ENCODE results near the gene TTBK2.

The TTBK2 gene

GRCh38 chr15:42811433-42811832 is 109.1 kb downstream of the TTBK2 start:
- Histone ChIP-seq H4K20me1 (ENCODE audit: insufficient read depth, low read length) (no peaks in the 10 kb centered on the region), H3K9me3 (ENCODE audit: low read length) (no peaks in the 10 kb centered on the region), H2AFZ (ENCODE audit: low read length) (no peak overlapping the region), H3K4me3 (ENCODE audit: low read depth, low read length, poor library complexity, severe bottlenecking) (no peak overlapping the region), H3K36me3 (ENCODE audit: insufficient read depth, low read length) (peaks cover 7% of the 10 kb centered on the region; the same call in 1 of the 2 replicates), H3K4me1 (ENCODE audit: insufficient read depth, low read length, severe bottlenecking) (no peaks in the 10 kb centered on the region), H3K27me3 (ENCODE audit: insufficient read depth, low read length) (no peaks in the 10 kb centered on the region), H3K9me2 (ENCODE audit: low read depth, low read length) (no peaks in the 10 kb centered on the region), H3K9ac (ENCODE audit: low read length) (no peak overlapping the region), H3F3A (ENCODE audit: insufficient read depth, low read length) (no peaks in the 10 kb centered on the region), H3K4me2 (ENCODE audit: low read length) (no peak overlapping the region), H3K27ac (ENCODE audit: low read depth, low read length, poor library complexity, severe bottlenecking) (no peak overlapping the region), H3K79me2 (ENCODE audit: insufficient read depth, low read length) (no peaks in the 10 kb centered on the region)
- TF ChIP-seq EZH2 (IDR thresholded peaks at IDR 0.05; ENCODE audit: borderline replicate concordance, low read length): no peak
- TF ChIP-seq, protein P1, sequence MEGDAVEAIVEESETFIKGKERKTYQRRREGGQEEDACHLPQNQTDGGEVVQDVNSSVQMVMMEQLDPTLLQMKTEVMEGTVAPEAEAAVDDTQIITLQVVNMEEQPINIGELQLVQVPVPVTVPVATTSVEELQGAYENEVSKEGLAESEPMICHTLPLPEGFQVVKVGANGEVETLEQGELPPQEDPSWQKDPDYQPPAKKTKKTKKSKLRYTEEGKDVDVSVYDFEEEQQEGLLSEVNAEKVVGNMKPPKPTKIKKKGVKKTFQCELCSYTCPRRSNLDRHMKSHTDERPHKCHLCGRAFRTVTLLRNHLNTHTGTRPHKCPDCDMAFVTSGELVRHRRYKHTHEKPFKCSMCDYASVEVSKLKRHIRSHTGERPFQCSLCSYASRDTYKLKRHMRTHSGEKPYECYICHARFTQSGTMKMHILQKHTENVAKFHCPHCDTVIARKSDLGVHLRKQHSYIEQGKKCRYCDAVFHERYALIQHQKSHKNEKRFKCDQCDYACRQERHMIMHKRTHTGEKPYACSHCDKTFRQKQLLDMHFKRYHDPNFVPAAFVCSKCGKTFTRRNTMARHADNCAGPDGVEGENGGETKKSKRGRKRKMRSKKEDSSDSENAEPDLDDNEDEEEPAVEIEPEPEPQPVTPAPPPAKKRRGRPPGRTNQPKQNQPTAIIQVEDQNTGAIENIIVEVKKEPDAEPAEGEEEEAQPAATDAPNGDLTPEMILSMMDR (IDR thresholded peaks at IDR 0.05; ENCODE audit: low read length): no peak

DNA sequence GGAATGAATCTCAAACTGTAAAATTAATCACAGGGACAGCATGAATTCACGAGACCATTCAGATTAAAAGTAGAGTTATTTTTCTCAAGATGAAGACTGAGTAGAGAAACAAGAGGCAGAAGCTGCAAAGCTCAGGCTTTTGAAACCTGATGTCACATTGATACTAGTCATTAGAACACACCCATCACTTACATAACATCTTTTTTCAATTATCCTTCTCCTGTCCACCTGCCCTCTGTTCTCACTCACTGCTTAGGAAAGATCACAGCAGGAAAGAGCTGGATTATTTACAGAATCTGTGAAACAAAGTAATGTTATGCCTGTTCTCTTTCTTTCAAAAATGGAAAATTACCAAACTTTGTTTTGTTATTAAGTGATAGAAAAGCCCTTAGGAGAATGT is 111.7 kb downstream of the TTBK2 start:
- no peak for TF ChIP-seq EZH2 (IDR thresholded peaks at IDR 0.05; ENCODE audit: borderline replicate concordance, low read length)
- TF ChIP-seq, protein P1 (IDR thresholded peaks at IDR 0.05; ENCODE audit: low read length): no peak
- no peak overlapping the region for H2AFZ ChIP-seq (ENCODE audit: low read length)
- H4K20me1 ChIP-seq (ENCODE audit: insufficient read depth, low read length): no peaks in the 10 kb centered on the region
- no peaks in the 10 kb centered on the region for H3K27me3 ChIP-seq (ENCODE audit: insufficient read depth, low read length)
- no peaks in the 10 kb centered on the region for H3F3A ChIP-seq (ENCODE audit: insufficient read depth, low read length)
- peaks cover 7% of the 10 kb centered on the region; the same call in 1 of the 2 replicates for H3K36me3 ChIP-seq (ENCODE audit: insufficient read depth, low read length)
- H3K27ac ChIP-seq (ENCODE audit: low read depth, low read length, poor library complexity, severe bottlenecking): no peak overlapping the region
- no peak overlapping the region for H3K4me3 ChIP-seq (ENCODE audit: low read depth, low read length, poor library complexity, severe bottlenecking)
- H3K79me2 ChIP-seq (ENCODE audit: insufficient read depth, low read length): no peaks in the 10 kb centered on the region
- no peaks in the 10 kb centered on the region for H3K9me3 ChIP-seq (ENCODE audit: low read length)
- H3K9ac ChIP-seq (ENCODE audit: low read length): no peak overlapping the region
- no peaks in the 10 kb centered on the region for H3K9me2 ChIP-seq (ENCODE audit: low read depth, low read length)
- no peaks in the 10 kb centered on the region for H3K4me1 ChIP-seq (ENCODE audit: insufficient read depth, low read length, severe bottlenecking)
- no peak overlapping the region for H3K4me2 ChIP-seq (ENCODE audit: low read length)

- H3K27me3 ChIP-seq (ENCODE audit: insufficient read depth, low read length): no peaks in the 10 kb centered on the region
- H4K20me1 ChIP-seq (ENCODE audit: insufficient read depth, low read length): no peaks in the 10 kb centered on the region
- H3K4me2 ChIP-seq (ENCODE audit: low read length): no peak overlapping the region
- H3K9me2 ChIP-seq (ENCODE audit: low read depth, low read length): no peaks in the 10 kb centered on the region
- no peak overlapping the region for H3K27ac ChIP-seq (ENCODE audit: low read depth, low read length, poor library complexity, severe bottlenecking)
- no peaks in the 10 kb centered on the region for H3K9me3 ChIP-seq (ENCODE audit: low read length)
- peaks cover 7% of the 10 kb centered on the region for H3K36me3 ChIP-seq (ENCODE audit: insufficient read depth, low read length)
- no peak overlapping the region for H2AFZ ChIP-seq (ENCODE audit: low read length)
- no peak overlapping the region for H3K9ac ChIP-seq (ENCODE audit: low read length)
- H3K4me3 ChIP-seq (ENCODE audit: low read depth, low read length, poor library complexity, severe bottlenecking): no peak overlapping the region
- no peak for TF ChIP-seq EZH2 (IDR thresholded peaks at IDR 0.05; ENCODE audit: borderline replicate concordance, low read length)
- TF ChIP-seq, protein P1 (IDR thresholded peaks at IDR 0.05; ENCODE audit: low read length): no peak
- H3F3A ChIP-seq (ENCODE audit: insufficient read depth, low read length): no peaks in the 10 kb centered on the region
- no peaks in the 10 kb centered on the region for H3K4me1 ChIP-seq (ENCODE audit: insufficient read depth, low read length, severe bottlenecking)
- H3K79me2 ChIP-seq (ENCODE audit: insufficient read depth, low read length): no peaks in the 10 kb centered on the region
Observed at GRCh38 chr15:42805266-42805665, 115.3 kb downstream of the TTBK2 start.
